Middle frontal gyrus (tissue), 1 donor: Measurements from ENCODE around the gene FBN2.

Source experiments
- DNase-seq: peaks from one replicate; pipeline ENCODE4 v3.0.0-alpha.2; 2015; ENCODE audit warnings: low spot score; ENCODE audit errors: extremely low spot score

Gene FBN2

GRCh38 chr5:128318691-128319090, 219.4 kb downstream of the FBN2 start:
- DNase-seq: no peak

DNA sequence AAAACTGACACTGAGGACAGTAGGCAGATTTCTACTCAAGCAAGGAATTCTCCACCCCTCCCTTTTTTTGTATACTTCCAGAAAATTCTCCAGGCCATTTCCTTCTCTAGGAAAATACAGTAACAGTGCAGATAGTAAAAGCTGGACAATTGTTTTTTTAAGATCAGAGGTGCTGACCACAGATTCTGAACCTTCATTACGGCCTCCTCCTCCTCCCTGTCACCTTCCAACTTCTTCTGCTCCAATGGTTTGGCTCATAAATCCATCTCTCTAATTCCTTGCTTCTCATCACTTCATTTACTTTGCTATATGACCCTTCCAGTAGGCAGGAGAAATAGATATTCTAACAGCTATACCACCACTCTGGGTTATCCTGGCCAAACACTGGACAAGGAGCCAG, 220.6 kb downstream of the FBN2 start:
- DNase-seq: no peak

GRCh38 chr5:128315671-128316070, 222.4 kb downstream of the FBN2 start:
- no peak for DNase-seq

GRCh38 chr5:128305341-128305740, 232.7 kb downstream of the FBN2 start:
- no peak for DNase-seq

DNA sequence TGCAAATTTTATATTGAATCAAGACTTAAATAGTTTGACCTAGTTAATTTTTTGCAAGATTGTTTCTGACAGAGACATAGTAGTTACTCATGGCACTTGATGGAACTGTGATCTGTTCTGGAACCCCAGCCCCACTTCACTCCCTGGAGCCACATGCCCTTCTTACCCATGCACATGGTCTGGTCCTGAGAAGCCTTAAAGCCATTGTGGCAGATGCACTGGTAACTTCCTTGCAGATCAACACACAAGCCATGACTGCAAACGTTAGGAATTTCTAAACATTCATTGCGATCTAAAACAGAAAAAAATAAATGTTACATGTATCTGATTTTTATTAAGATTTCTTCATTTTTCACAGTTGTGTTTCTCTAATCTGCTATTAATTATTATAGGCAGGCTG, 233.3 kb downstream of the FBN2 start:
- no peak for DNase-seq

GRCh38 chr5:128304088-128304487, 234.0 kb downstream of the FBN2 start:
- DNase-seq: no peak

DNA sequence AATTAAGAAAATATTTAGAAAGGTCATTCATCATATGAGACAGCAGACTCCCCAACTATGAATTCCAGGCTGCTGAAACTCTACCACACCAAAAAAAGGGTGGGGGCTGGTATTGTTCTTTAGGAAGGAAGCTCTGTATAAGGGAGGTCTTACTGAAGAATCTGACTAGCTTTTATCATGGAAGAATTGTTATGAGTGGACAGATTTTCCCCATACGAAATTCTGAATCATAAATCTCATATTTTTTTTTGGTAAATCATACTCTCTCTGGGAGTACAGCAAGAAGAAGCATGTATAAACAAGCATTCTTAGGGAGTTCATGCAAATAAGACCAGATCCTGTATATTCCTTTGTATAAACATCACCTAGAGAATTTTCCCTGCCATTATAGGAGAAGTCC, 234.5 kb downstream of the FBN2 start:
- DNase-seq: no peak

- no peak for DNase-seq
These were observed 237.9 kb downstream of the FBN2 start for GRCh38 chr5:128300181-128300580.

DNA sequence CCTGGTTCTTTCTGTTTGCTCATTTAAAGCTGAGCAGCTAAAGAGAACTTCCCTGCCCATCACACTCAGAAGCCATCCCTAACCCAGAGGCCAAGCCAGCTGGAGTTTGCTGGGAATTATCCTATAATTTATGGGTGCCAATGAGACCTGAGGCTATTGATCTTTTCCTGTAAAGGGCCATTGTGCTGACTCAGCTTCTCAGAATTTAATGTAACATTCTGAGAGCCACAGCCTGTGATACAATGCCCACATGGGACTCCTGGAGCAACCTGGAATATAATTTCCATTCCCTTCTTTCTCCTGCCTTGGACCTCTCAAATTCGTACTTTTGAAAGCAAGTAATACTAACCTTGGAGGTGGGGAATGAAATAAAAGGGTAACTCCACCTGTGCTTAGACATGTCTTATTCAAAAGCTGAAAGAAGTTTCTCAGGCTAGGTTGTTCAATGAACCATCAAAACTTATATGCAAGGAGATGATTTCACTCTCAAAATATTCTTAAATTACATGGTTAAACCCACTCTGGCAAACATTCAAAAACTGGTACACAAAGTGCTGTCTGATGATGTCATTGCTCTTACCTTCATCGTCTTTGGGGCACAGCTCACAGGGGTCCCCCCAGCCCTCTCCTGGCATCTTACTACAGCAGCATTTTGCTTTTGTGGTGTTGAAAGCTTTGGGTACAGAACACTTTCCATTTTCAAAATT, 247.7 kb downstream of the FBN2 start:
- no peak for DNase-seq

DNA sequence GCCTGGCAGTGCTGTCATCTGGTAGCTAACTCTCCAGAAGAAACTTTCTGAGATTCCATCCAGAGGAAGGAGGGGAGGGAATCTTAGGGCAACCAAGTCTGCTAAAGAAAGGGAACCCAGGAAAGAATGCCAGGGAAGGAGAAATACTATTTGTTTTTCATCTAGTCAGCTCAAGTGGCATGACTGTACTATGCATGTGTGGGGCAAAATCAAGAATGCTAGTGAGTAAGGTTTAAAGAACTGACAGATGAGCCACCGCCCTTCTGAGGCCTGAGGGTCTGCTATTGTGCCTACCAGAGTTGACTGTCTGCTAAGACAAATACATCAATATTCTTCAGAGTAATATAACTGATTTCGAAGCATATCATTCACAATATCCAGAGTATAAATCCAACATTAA, 250.3 kb downstream of the FBN2 start:
- no peak for DNase-seq

DNA sequence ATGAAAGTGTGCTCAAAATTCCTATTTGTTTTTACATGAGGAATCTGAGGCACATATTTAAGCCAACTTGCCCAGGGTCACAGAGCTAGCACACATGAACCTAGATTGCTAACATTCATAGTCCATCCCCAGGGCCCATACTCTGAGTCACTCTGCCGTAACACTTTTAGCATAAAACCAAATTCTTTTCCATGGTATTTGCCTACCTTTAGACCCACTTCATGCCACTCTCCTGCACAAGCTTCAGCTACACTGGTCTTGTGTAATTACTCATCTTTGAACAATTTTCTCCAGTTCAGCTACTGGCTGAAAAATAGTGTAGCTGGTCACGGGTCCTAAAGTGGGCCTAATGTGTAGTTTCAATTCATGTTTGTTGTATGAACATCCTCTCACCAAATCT, 253.8 kb downstream of the FBN2 start:
- no peak for DNase-seq

- DNase-seq: no peak
These were observed 258.7 kb downstream of the FBN2 start for GRCh38 chr5:128279345-128279744.

DNA sequence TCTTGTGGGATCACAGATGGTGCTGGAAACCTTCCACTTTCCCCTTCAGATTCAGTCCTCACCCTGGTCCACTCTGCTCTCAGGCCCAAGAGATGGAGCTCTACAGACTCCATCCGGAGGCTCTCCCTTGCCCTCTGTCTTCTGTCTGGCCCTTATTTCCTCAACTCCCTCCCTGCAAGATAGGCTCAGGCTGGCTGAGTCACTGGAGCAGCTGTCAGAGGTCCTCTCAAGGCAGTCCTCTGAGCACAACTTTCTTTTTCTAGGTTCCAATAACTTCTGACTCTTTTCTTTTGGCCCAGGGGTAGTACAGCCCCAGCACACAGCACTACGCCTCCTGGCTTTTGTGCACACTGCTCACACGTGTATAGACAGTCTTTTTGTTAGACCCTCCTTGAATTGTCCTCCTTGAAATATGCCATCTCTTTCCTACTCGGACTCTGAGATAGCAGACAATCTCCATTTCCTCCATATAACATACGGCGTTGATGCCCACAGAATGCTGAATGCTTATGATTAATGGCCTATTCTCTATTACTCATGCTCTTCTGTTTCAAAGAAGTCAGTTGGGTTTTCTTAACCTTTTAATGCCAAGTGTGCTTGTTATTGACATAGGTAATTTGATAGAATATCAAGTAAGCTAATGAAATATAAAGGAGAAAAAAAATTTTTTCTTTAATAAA, 261.4 kb downstream of the FBN2 start:
- no peak for DNase-seq

GRCh38 chr5:128274441-128274840, 263.6 kb downstream of the FBN2 start:
- no peak for DNase-seq

DNA sequence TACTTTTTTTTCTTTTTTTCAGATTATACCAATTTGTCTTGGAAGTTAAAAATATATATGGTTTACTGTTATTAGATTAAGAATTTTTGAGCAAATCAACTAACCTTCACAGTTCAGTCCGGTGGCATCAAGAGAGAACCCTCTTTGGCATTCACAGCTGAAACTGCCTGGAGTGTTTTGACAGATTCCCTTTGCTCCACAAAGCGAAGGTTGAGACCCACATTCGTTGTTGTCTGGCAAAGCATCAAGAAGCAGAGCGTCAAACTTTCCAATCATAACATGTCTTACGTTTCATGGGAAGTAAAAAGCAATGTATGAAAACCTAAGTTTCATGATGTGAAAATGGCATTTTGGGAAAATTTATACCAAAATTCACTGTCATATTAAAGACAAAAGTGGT, 264.3 kb downstream of the FBN2 start:
- DNase-seq: no peak

GRCh38 chr5:128271859-128272464, 266.1 kb downstream of the FBN2 start:
- DNase-seq: no peak

- DNase-seq: no peak
These were observed 267.0 kb downstream of the FBN2 start for GRCh38 chr5:128271071-128271470.

DNA sequence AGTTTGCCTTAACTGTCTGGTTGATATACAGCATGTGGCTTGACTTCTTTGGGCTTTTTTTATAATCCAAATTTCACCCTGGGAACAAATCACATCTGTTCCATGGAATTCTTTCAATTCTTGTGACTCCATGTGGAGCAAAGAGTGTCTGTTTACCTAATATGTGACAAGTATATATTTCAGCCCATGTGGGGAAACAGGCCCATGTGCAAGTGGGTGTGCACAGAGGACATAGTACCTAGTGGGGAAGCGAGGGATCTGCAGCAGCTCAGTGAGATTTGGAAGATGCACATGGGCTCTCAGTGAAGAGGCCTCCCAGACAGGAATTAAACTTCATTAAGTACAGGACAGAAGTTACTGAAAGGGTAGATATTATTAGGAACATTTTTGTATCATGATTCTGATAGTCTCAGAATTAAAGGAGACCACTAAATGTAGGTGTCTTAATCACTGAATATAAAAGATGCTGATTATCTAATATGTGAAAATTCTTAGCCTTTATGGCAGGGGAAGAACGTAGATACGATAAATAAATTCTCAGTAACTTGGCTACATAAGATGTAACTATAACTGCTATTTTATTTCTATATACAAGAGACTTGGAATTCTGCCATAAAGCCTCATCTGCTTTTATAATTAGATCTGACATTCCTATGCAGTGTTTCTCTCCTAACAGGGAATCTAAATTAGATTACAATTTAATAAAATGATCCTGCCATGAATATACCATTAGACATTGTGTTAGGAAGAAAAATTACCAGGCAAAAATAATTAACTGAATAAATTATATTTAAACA, 273.3 kb downstream of the FBN2 start:
- DNase-seq: no peak

GRCh38 chr5:128263357-128263756, 274.7 kb downstream of the FBN2 start:
- no peak for DNase-seq

GRCh38 chr5:128262911-128263310, 275.1 kb downstream of the FBN2 start:
- DNase-seq: no peak

DNA sequence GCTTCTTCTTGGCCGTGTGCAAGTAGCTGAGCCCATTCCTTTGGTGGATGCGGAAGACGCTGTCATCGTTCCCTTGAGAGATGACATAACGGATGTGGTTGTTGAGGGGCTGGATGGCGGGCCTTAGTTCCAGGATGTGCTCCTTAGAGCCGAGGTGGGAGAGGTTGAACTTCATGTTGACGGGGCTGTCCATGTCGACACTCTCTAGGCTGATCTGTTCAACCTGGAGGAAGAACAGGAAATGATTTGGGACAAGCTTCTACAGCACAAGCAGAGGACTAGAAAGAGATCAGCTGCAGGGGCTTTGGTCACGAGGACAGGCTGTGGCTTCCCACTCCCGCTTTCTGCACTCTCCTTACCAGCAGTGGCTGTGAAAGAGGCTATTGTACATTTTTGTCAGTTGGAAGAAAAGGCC, 278.4 kb downstream of the FBN2 start:
- no peak for DNase-seq

- DNase-seq: no peak
These were observed 279.7 kb downstream of the FBN2 start for GRCh38 chr5:128258372-128258771.
